ENCODE results near the gene LCN2. TPM values are rescaled to one million over a fixed set of nuclear protein-coding genes. Genes with fewer than 3 reads are reported as not detected.
"Not testable (repeated sequence)": the region's sequence is repeated elsewhere in the genome, so short reads cannot be mapped to it uniquely, and the experiment has no call there.

Gene LCN2
- 2.2 TPM for total RNA-seq

GRCh38 chr9:128149001-128149701, at the start of gene LCN2:
LCN2 (plus strand) TSS chr9:128149453; CDS start chr9:128149526, 73 bp downstream.
- no peak for DNase-seq (ENCODE audit: low read depth in 2 of 3, low spot score in 2 of 3)

GRCh38 chr9:128099932-128100491, 49.2 kb upstream of the LCN2 start:
- no peak for DNase-seq (ENCODE audit: low read depth in 2 of 3, low spot score in 2 of 3)

GRCh38 chr9:128100581-128100980, 48.7 kb upstream of the LCN2 start:
- no peak for DNase-seq (ENCODE audit: low read depth in 2 of 3, low spot score in 2 of 3)

- DNase-seq (ENCODE audit: low read depth in 2 of 3, low spot score in 2 of 3), result no peak
Observed at GRCh38 chr9:128101231-128101661, 48.0 kb upstream of the LCN2 start.

GRCh38 chr9:128101690-128102089, 47.6 kb upstream of the LCN2 start:
- DNase-seq (ENCODE audit: low read depth in 2 of 3, low spot score in 2 of 3), result no peak

GRCh38 chr9:128102196-128102595, 47.1 kb upstream of the LCN2 start:
- no peak for DNase-seq (ENCODE audit: low read depth in 2 of 3, low spot score in 2 of 3)

GRCh38 chr9:128102861-128103588, 46.2 kb upstream of the LCN2 start:
- no peak for DNase-seq (ENCODE audit: low read depth in 2 of 3, low spot score in 2 of 3)

- DNase-seq (ENCODE audit: low read depth in 2 of 3, low spot score in 2 of 3), result no peak
Observed at GRCh38 chr9:128103589-128103962, 45.7 kb upstream of the LCN2 start.

- peak in 1 of 3 donors; percentile 47 for DNase-seq (ENCODE audit: low read depth in 2 of 3, low spot score in 2 of 3)
Observed at GRCh38 chr9:128104171-128104618, 45.1 kb upstream of the LCN2 start.

- no peak for DNase-seq (ENCODE audit: low read depth in 2 of 3, low spot score in 2 of 3)
Observed at GRCh38 chr9:128105538-128106175, 43.6 kb upstream of the LCN2 start.

GRCh38 chr9:128106181-128106939, 42.9 kb upstream of the LCN2 start:
- no peak for DNase-seq (ENCODE audit: low read depth in 2 of 3, low spot score in 2 of 3)

- no peak for DNase-seq (ENCODE audit: low read depth in 2 of 3, low spot score in 2 of 3)
Observed at GRCh38 chr9:128106940-128107467, 42.2 kb upstream of the LCN2 start.

GRCh38 chr9:128107468-128108268, 41.6 kb upstream of the LCN2 start:
- DNase-seq (ENCODE audit: low read depth in 2 of 3, low spot score in 2 of 3), result no peak

GRCh38 chr9:128108269-128109049, 40.8 kb upstream of the LCN2 start:
- no peak for DNase-seq (ENCODE audit: low read depth in 2 of 3, low spot score in 2 of 3)

GRCh38 chr9:128109050-128109709, 40.1 kb upstream of the LCN2 start:
- DNase-seq (ENCODE audit: low read depth in 2 of 3, low spot score in 2 of 3), result no peak

- not testable (repeated sequence) for DNase-seq (ENCODE audit: low read depth in 2 of 3, low spot score in 2 of 3)
Observed at GRCh38 chr9:128111726-128112125, 37.5 kb upstream of the LCN2 start.

- DNase-seq (ENCODE audit: low read depth in 2 of 3, low spot score in 2 of 3), result no peak
Observed at GRCh38 chr9:128113526-128114325, 35.5 kb upstream of the LCN2 start.
